HEK293 (cell line): ENCODE data around the gene ACAA1.

Experiments
- CTCF ChIA-PET: fragments of 350-600 bp; formaldehyde crosslinking; extraction: SDS; loops from one replicate; lab custom pipeline; 2021; ENCODE audit warnings: antibody characterized with exemption; lab: Yijun Ruan, JAX
- POLR2A ChIA-PET: fragments of 300-600 bp; formaldehyde crosslinking; extraction: SDS; loops from one replicate; lab custom pipeline; 2020; ENCODE audit warnings: antibody characterized with exemption, inconsistent platforms; lab: Yijun Ruan, JAX
- H3K27ac ChIP-seq: fragments of 200-500 bp; sonication (Bioruptor generic); 2 replicates; pipeline ENCODE4 v1.5.1; 2014; ENCODE audit warnings: low read depth, low read length, control low read depth, inconsistent platforms; ENCODE audit errors: extremely low read depth
- H3K36me3 ChIP-seq, 2 experiments: fragments of 200-500 bp in 1 of 2; sonication (Bioruptor generic) in 1 of 2; 1 replicate in 1 of 2; 2 replicates in 1 of 2; pipeline ENCODE4 v1.5.1; 2014 to 2017; ENCODE audit warnings: inconsistent platforms in 2 of 2, low read length in 2 of 2; ENCODE audit not compliant: control insufficient read depth in 2 of 2, insufficient read depth in 1 of 2
- H3K4me1 ChIP-seq: fragments of 200-500 bp; sonication (Bioruptor generic); 2 replicates; pipeline ENCODE4 v1.5.1; 2014; ENCODE audit warnings: mild to moderate bottlenecking, low read length, inconsistent platforms; ENCODE audit not compliant: control insufficient read depth, insufficient read depth
- H3K4me3 ChIP-seq: 2 replicates; pipeline ENCODE4 v1.5.1; 2011; ENCODE audit warnings: low read depth, mild to moderate bottlenecking, control low read depth, low read length, moderate library complexity
- H3K9me3 ChIP-seq: fragments of 200-500 bp; sonication (Bioruptor generic); 2 replicates; pipeline ENCODE4 v1.5.1; 2014; ENCODE audit warnings: low read depth, low read length, inconsistent platforms; ENCODE audit not compliant: control insufficient read depth, insufficient read depth
- EGR2 ChIP-seq: fragments of 450-650 bp; formaldehyde crosslinking; IDR thresholded peaks from 2 replicates; pipeline ENCODE4 v1.5.1; 2016; ENCODE audit warnings: low read depth, missing biosample characterization, missing genetic modification characterization
- HOXD13 ChIP-seq: sonication (generic); formaldehyde crosslinking; IDR thresholded peaks from 2 replicates; pipeline ENCODE4 v1.8.0; 2022; ENCODE audit warnings: missing genetic modification reagents, borderline replicate concordance
- REST ChIP-seq: fragments of 450-650 bp; formaldehyde crosslinking; IDR thresholded peaks from 2 replicates; pipeline ENCODE4 v1.5.1; 2016; ENCODE audit warnings: missing biosample characterization, missing genetic modification characterization
- SETDB1 ChIP-seq: IDR thresholded peaks from one replicate; pipeline ENCODE4 v1.6.1; 2017; ENCODE audit warnings: mild to moderate bottlenecking, low read length, moderate library complexity, mixed read lengths; ENCODE audit not compliant: insufficient read length
- SP3 ChIP-seq: fragments of 450-650 bp; formaldehyde crosslinking; IDR thresholded peaks from 2 replicates; pipeline ENCODE4 v1.5.1; 2016; ENCODE audit warnings: missing biosample characterization, missing genetic modification characterization
- TCF7L2 ChIP-seq: IDR thresholded peaks from 2 replicates; pipeline ENCODE4 v1.6.1; 2011; ENCODE audit warnings: low read depth, mild to moderate bottlenecking, inconsistent platforms, low read length, moderate library complexity, borderline replicate concordance
- WT1 ChIP-seq: fragments of 450-650 bp; formaldehyde crosslinking; IDR thresholded peaks from 2 replicates; pipeline ENCODE4 v1.5.1; 2016; ENCODE audit warnings: missing biosample characterization, missing genetic modification characterization
- ZBTB17 ChIP-seq: fragments of 450-650 bp; formaldehyde crosslinking; IDR thresholded peaks from 2 replicates; pipeline ENCODE4 v1.5.1; 2016; ENCODE audit warnings: missing biosample characterization, missing genetic modification characterization
- ZBTB21 ChIP-seq: fragments of 450-650 bp; formaldehyde crosslinking; IDR thresholded peaks from 2 replicates; pipeline ENCODE4 v1.5.1; 2017; ENCODE audit warnings: missing biosample characterization, missing genetic modification characterization
- ZFP37 ChIP-seq: fragments of 450-650 bp; formaldehyde crosslinking; IDR thresholded peaks from 2 replicates; pipeline ENCODE4 v1.5.1; 2016; ENCODE audit warnings: missing biosample characterization, missing genetic modification characterization
- ZNF10 ChIP-seq: fragments of 450-650 bp; formaldehyde crosslinking; IDR thresholded peaks from 2 replicates; pipeline ENCODE4 v1.5.1; 2017; ENCODE audit warnings: missing biosample characterization, missing genetic modification characterization
- ZNF140 ChIP-seq: fragments of 450-650 bp; formaldehyde crosslinking; IDR thresholded peaks from 2 replicates; pipeline ENCODE4 v1.5.1; 2016; ENCODE audit warnings: missing biosample characterization, missing genetic modification characterization
- ZNF350 ChIP-seq: fragments of 450-650 bp; formaldehyde crosslinking; IDR thresholded peaks from 2 replicates; pipeline ENCODE4 v1.5.0; 2017; ENCODE audit warnings: missing biosample characterization, mild to moderate bottlenecking, missing genetic modification characterization
- ZNF513 ChIP-seq: fragments of 450-650 bp; IDR thresholded peaks from 2 replicates; pipeline ENCODE4 v1.5.1; 2018; ENCODE audit warnings: missing biosample characterization, missing genetic modification characterization
- ZNF624 ChIP-seq: fragments of 450-650 bp; formaldehyde crosslinking; IDR thresholded peaks from 2 replicates; pipeline ENCODE4 v1.5.1; 2017; ENCODE audit warnings: missing biosample characterization, missing genetic modification characterization
- TF ChIP-seq, protein P1 (sequence below): fragments of 450-650 bp; formaldehyde crosslinking; IDR thresholded peaks from 2 replicates; pipeline ENCODE4 v1.5.1; 2017; ENCODE audit warnings: missing biosample characterization, missing genetic modification characterization
- TF ChIP-seq, protein P2 (sequence below): fragments of 450-650 bp; formaldehyde crosslinking; IDR thresholded peaks from 2 replicates; pipeline ENCODE4 v1.5.1; 2016; ENCODE audit warnings: missing biosample characterization, missing genetic modification characterization

ACAA1 gene

GRCh38 chr3:38128303-38128655, 8.6 kb downstream of the ACAA1 start (continued):
- TF ChIP-seq SP3 (no peak), WT1 (tag by site-specific recombination) (no peak), EGR2 (no peak)
- TF ChIP-seq, all 188 proteins: peak for 0

- Histone ChIP-seq H3K4me1 (no peaks in the 10 kb centered on the region), H3K4me3 (no peak overlapping the region), H3K27ac (no peak overlapping the region), H3K36me3 (peaks cover 4 to 92% of the 10 kb centered on the region in 2 experiments)
- TF ChIP-seq ZBTB17 (no peak), ZFP37 (tag by site-specific recombination) (no peak), ZNF513 (no peak), ZNF10 (no peak), ZBTB21 (no peak), ZNF624 (tag by site-specific recombination) (no peak), SP3 (no peak), HOXD13 (no peak), ZNF140 (tag by site-specific recombination) (no peak), SETDB1 (no peak), ZNF350 (tag by site-specific recombination) (no peak)
- TF ChIP-seq, protein P1, sequence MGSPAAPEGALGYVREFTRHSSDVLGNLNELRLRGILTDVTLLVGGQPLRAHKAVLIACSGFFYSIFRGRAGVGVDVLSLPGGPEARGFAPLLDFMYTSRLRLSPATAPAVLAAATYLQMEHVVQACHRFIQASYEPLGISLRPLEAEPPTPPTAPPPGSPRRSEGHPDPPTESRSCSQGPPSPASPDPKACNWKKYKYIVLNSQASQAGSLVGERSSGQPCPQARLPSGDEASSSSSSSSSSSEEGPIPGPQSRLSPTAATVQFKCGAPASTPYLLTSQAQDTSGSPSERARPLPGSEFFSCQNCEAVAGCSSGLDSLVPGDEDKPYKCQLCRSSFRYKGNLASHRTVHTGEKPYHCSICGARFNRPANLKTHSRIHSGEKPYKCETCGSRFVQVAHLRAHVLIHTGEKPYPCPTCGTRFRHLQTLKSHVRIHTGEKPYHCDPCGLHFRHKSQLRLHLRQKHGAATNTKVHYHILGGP (tag by site-specific recombination) = no peak
- TF ChIP-seq, all 188 proteins: peak for 0
- no peaks in the 10 kb centered on the region for H3K9me3 ChIP-seq
- POLR2A ChIA-PET = interaction anchor here (0.6 to 1.0 kb wide), 2 partner anchors 11 to 232 kb away, joined by 3 to 4 read pairs; no protein-coding TSS in a partner anchor
- CTCF ChIA-PET = interaction anchor here (0.5 kb wide), 1 partner anchor 204 kb away, joined by 4 read pairs; no protein-coding TSS in a partner anchor
These were observed 9.2 kb downstream of the ACAA1 start for GRCh38 chr3:38127611-38128302.

- CTCF ChIA-PET = no interaction called here
- TF ChIP-seq REST (tag by site-specific recombination) = peak; percentile 80
- no peak for TF ChIP-seq TCF7L2
- TF ChIP-seq, protein P2, sequence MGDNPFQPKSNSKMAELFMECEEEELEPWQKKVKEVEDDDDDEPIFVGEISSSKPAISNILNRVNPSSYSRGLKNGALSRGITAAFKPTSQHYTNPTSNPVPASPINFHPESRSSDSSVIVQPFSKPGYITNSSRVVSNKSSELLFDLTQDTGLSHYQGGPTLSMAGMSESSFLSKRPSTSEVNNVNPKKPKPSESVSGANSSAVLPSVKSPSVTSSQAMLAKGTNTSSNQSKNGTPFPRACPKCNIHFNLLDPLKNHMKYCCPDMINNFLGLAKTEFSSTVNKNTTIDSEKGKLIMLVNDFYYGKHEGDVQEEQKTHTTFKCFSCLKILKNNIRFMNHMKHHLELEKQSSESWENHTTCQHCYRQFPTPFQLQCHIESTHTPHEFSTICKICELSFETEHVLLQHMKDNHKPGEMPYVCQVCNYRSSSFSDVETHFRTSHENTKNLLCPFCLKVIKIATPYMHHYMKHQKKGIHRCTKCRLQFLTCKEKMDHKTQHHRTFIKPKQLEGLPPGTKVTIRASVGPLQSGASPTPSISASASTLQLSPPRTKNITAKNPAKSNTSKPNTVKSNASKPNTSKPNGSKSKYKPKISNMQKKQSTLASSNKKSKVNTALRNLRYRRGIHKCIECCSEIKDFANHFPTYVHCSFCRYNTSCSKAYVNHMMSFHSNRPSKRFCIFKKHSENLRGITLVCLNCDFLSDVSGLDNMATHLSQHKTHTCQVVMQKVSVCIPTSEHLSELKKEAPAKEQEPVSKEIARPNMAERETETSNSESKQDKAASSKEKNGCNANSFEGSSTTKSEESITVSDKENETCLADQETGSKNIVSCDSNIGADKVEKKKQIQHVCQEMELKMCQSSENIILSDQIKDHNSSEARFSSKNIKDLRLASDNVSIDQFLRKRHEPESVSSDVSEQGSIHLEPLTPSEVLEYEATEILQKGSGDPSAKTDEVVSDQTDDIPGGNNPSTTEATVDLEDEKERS (tag by site-specific recombination) = no peak
- Histone ChIP-seq H3K4me3 (no peak overlapping the region), H3K9me3 (no peaks in the 10 kb centered on the region), H3K4me1 (no peaks in the 10 kb centered on the region), H3K36me3 (peaks cover 4 to 92% of the 10 kb centered on the region in 2 experiments), H3K27ac (no peak overlapping the region)
- POLR2A ChIA-PET = interaction anchor here (1.6 kb wide), 1 partner anchor 11 kb away, joined by 7 read pairs; the partner anchor contains the start of gene ACAA1
These were observed 10.6 kb downstream of the ACAA1 start for GRCh38 chr3:38126121-38126892.
